GM13976 (cell line): Measurements from ENCODE around the gene SLC7A14.

ENCODE experiments used
- DNase-seq: peaks from one replicate; pipeline ENCODE4 v3.0.0; 2012; ENCODE audit warnings: low spot score
- CTCF ChIP-seq: IDR thresholded peaks from 2 replicates; pipeline ENCODE4 v1.5.1; 2012; ENCODE audit warnings: borderline replicate concordance, mild to moderate bottlenecking; ENCODE audit not compliant: insufficient read depth; ENCODE audit errors: extremely low read depth, missing control alignments, control extremely low read depth
- in situ Hi-C: fragments of 300-500 bp; cut with MboI; formaldehyde crosslinking; loops from one replicate; pipeline ENCODE4 v1.12.0; 2022; ENCODE audit warnings: low sequenced_read_pairs, mixed read lengths, inconsistent platforms; ENCODE audit not compliant: unreplicated experiment

SLC7A14 gene

GRCh38 chr3:170467007-170467406 is 118.9 kb downstream of the SLC7A14 start:
- TF ChIP-seq CTCF = no peak
- in situ Hi-C loops = no loop called here
- DNase-seq = no peak

GRCh38 chr3:170465955-170466354 is 119.9 kb downstream of the SLC7A14 start:
- in situ Hi-C loops = no loop called here
- DNase-seq = no peak
- TF ChIP-seq CTCF = no peak

- no peak for DNase-seq
- TF ChIP-seq CTCF = no peak
- in situ Hi-C loops = no loop called here
Observed at GRCh38 chr3:170463011-170463410, 122.9 kb downstream of the SLC7A14 start.

- in situ Hi-C loops = no loop called here
- no peak for TF ChIP-seq CTCF
- DNase-seq = no peak
Observed at GRCh38 chr3:170458285-170458684, 127.6 kb downstream of the SLC7A14 start.

GRCh38 chr3:170454509-170454908 is 131.4 kb downstream of the SLC7A14 start:
- in situ Hi-C loops = no loop called here
- no peak for DNase-seq
- no peak for TF ChIP-seq CTCF

GRCh38 chr3:170450039-170450438 is 135.8 kb downstream of the SLC7A14 start:
- no peak for TF ChIP-seq CTCF
- in situ Hi-C loops = no loop called here
- DNase-seq = no peak

GRCh38 chr3:170448584-170448983 is 137.3 kb downstream of the SLC7A14 start:
- DNase-seq = no peak
- no peak for TF ChIP-seq CTCF
- in situ Hi-C loops = no loop called here
